ENCODE data around the gene GIGYF2.
A peak's percentile ranks its signal among the peaks of the same experiment; 100 is the strongest.

Gene GIGYF2

DNA sequence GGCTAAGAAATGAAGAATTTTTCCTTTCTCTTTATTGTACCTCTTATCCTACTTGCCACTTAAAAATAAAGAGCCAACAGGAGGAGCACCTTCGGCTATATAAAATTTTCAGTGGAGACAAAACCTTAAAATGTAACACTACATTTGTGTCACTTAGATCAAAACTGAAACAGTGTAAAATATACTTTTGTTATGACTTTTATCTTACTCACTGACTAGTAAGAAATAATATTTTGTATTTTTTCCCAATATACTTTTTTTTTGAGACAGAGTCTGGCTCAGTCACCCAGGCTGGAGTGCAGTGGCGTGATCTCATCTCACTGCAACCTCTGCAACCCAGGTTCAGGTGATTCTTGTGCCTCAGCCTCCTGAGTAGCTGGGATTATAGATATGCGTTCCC is 50.9 kb downstream of the GIGYF2 start:
- no peak for DNase-seq (ENCODE audit: extremely low read depth, insufficient read length)
- Histone ChIP-seq H3K4me3 (replicated peaks; ENCODE audit: low read depth, low read length) (no peak overlapping the region), H3K36me3 (ENCODE audit: control insufficient read depth, insufficient read depth, low read length) (no peaks in the 10 kb centered on the region; the same call in 1 of the 2 replicates), H3K27me3 (replicated peaks; ENCODE audit: control insufficient read depth, insufficient read depth, low read length) (no peaks in the 10 kb centered on the region)
- TF ChIP-seq, protein P1, sequence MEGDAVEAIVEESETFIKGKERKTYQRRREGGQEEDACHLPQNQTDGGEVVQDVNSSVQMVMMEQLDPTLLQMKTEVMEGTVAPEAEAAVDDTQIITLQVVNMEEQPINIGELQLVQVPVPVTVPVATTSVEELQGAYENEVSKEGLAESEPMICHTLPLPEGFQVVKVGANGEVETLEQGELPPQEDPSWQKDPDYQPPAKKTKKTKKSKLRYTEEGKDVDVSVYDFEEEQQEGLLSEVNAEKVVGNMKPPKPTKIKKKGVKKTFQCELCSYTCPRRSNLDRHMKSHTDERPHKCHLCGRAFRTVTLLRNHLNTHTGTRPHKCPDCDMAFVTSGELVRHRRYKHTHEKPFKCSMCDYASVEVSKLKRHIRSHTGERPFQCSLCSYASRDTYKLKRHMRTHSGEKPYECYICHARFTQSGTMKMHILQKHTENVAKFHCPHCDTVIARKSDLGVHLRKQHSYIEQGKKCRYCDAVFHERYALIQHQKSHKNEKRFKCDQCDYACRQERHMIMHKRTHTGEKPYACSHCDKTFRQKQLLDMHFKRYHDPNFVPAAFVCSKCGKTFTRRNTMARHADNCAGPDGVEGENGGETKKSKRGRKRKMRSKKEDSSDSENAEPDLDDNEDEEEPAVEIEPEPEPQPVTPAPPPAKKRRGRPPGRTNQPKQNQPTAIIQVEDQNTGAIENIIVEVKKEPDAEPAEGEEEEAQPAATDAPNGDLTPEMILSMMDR (IDR thresholded peaks at IDR 0.05; ENCODE audit: insufficient read depth, low read length, poor library complexity, severe bottlenecking): no peak

DNA sequence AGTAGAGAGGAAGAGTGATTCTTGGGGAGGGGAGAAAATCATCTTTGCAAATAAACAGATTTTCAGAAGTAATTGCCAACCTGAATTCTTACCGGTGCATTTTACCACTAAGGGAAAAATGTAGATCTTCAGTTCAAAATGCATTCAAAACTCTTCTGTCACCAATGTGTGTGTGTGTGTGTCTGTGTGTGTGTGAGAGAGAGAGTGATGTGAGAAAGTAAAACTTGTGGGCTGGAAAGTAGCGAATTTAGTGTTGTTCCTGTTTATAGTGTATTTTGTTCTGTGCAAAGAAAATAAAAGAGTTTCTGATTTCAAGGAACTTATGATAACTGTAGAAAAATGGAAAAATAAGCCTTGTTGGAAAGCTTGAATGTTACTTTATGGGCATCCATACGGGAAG is 52.2 kb downstream of the GIGYF2 start:
- no peaks in the 10 kb centered on the region for H3K27me3 ChIP-seq (replicated peaks; ENCODE audit: control insufficient read depth, insufficient read depth, low read length)
- no peaks in the 10 kb centered on the region; the same call in 1 of the 2 replicates for H3K36me3 ChIP-seq (ENCODE audit: control insufficient read depth, insufficient read depth, low read length)
- H3K4me3 ChIP-seq (replicated peaks; ENCODE audit: low read depth, low read length): no peak overlapping the region
- TF ChIP-seq, protein P1 (IDR thresholded peaks at IDR 0.05; ENCODE audit: insufficient read depth, low read length, poor library complexity, severe bottlenecking): no peak
- DNase-seq (ENCODE audit: extremely low read depth, insufficient read length): no peak

DNA sequence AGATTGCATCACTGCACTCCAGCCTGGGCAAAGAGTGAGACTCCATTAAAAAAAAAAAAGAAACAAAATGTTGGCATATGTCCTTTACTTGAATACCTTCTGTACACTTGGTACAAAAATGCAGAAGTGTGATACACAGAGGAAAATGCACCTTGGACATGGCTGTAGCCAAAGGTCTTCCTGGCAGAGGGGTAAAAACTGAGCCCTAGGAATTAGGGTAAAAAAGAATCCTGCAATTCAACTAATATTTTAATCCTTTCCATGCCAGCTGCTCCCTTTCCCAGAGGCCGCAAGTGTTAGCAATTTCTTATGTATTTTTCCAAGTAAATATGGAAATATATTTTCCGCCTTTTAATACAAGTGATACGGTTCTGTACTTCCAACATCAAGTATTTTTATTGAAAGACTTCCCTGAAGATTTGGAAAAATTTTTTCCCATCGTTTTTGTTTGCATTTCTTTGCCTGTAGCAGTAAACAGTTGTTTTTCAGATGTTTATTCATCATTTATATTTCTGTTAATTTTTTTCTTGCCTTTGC is 53.1 kb downstream of the GIGYF2 start:
- no peak for DNase-seq (ENCODE audit: extremely low read depth, insufficient read length)
- TF ChIP-seq, protein P1 (IDR thresholded peaks at IDR 0.05; ENCODE audit: insufficient read depth, low read length, poor library complexity, severe bottlenecking): no peak
- no peaks in the 10 kb centered on the region for H3K27me3 ChIP-seq (replicated peaks; ENCODE audit: control insufficient read depth, insufficient read depth, low read length)
- H3K36me3 ChIP-seq (ENCODE audit: control insufficient read depth, insufficient read depth, low read length): no peaks in the 10 kb centered on the region; the same call in 1 of the 2 replicates
- H3K4me3 ChIP-seq (replicated peaks; ENCODE audit: low read depth, low read length): no peak overlapping the region

DNA sequence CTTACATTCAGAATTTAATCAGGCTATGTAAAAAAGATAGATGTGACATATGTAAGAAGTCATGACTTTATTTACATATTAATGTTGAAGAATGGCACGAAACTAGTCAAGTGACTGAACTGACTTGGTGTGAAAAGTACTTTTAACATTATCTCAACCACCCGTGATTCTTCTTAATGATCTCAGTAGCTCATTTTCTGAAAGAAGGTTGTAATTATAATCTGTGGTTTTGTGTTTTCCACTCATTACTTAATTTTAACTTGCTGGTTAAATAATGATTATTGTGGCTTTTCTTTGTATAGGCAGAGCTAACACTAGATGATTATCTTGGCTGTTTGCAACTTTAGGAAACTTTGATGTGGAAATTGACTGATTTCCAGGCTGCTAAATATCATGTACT is 60.8 kb downstream of the GIGYF2 start:
- no peak for DNase-seq (ENCODE audit: extremely low read depth, insufficient read length)
- no peak overlapping the region for H3K4me3 ChIP-seq (replicated peaks; ENCODE audit: low read depth, low read length)
- H3K27me3 ChIP-seq (replicated peaks; ENCODE audit: control insufficient read depth, insufficient read depth, low read length): no peaks in the 10 kb centered on the region
- TF ChIP-seq, protein P1 (IDR thresholded peaks at IDR 0.05; ENCODE audit: insufficient read depth, low read length, poor library complexity, severe bottlenecking): no peak
- H3K36me3 ChIP-seq (ENCODE audit: control insufficient read depth, insufficient read depth, low read length): peaks cover 7% of the 10 kb centered on the region

DNA sequence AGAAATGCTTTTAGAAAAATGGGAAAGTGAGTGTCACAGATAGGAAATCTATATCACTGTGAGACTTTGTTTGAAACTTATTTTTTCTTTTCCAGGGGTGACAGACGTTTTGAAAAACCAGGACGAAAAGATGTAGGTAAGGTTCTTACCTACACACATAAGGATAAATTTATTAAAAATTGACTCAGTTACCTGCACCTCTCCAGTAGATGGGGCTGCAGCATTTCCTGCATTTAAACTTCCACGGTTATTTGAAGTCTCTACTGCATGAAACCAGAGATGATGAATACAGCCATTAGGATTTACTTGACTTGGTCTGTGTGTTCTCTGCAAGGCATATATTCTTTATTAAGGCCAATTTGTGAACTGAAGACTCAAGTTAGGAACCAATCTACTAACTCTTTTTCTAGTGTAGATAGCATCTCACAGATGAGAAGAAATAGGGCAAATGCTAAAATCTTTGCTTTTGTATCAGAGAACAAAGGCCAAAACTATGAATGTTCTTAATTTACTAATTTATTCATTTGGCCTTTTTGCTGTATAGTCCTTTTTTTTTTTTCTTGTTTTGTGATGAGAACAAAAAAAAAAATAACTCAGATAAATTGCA is 64.3 kb downstream of the GIGYF2 start:
- no peaks in the 10 kb centered on the region for H3K27me3 ChIP-seq (replicated peaks; ENCODE audit: control insufficient read depth, insufficient read depth, low read length)
- H3K36me3 ChIP-seq (ENCODE audit: control insufficient read depth, insufficient read depth, low read length): peaks cover 7% of the 10 kb centered on the region
- DNase-seq (ENCODE audit: extremely low read depth, insufficient read length): no peak
- no peak overlapping the region for H3K4me3 ChIP-seq (replicated peaks; ENCODE audit: low read depth, low read length)
- TF ChIP-seq, protein P1 (IDR thresholded peaks at IDR 0.05; ENCODE audit: insufficient read depth, low read length, poor library complexity, severe bottlenecking): peak; percentile 56

All from GM06990 (cell line).